Stimulated activated CD4-positive, alpha-beta T cell treated with anti-CD3 and anti-CD28 coated beads, TNF-alpha, amount 100 ng/mL, for 48 hours (primary cell): ENCODE measurements around the gene RBM25.
"Not testable (repeated sequence)": the region's sequence is repeated elsewhere in the genome, so short reads cannot be mapped to it uniquely, and the experiment has no call there.

Source experiments
- DNase-seq, 3 donors: peaks; one replicate each; pipeline ENCODE4 v3.0.0-alpha.2; 2020; ENCODE audit warnings: low read depth in 3 of 3

RBM25 gene

GRCh38 chr14:73058224-73058921 is at the start of gene RBM25:
Gene RBM25, plus strand, starts transcription at chr14:73058534. Its CDS starts 13,108 bp downstream, at chr14:73071642.
- peak; percentile 84 to 94 (median 88) for DNase-seq

- DNase-seq: not testable (repeated sequence)
Observed at GRCh38 chr14:73011189-73011588, 47.1 kb upstream of the RBM25 start.

GRCh38 chr14:73014105-73014504 is 44.2 kb upstream of the RBM25 start:
- DNase-seq: no peak

GRCh38 chr14:73015552-73015951 is 42.8 kb upstream of the RBM25 start:
- not testable (repeated sequence) for DNase-seq

GRCh38 chr14:73016011-73016410 is 42.3 kb upstream of the RBM25 start:
- not testable (repeated sequence) for DNase-seq

GRCh38 chr14:73022051-73022450 is 36.3 kb upstream of the RBM25 start:
- no peak for DNase-seq

- no peak for DNase-seq
Observed at GRCh38 chr14:73025544-73025943, 32.8 kb upstream of the RBM25 start.

- no peak for DNase-seq
Observed at GRCh38 chr14:73026243-73026844, 32.0 kb upstream of the RBM25 start.

GRCh38 chr14:73026845-73027542 is 31.3 kb upstream of the RBM25 start, which contains the start of gene ZFYVE1:
Gene ZFYVE1, minus strand, starts transcription at chr14:73027106. Its CDS starts 2,598 bp downstream, at chr14:73024508.
- DNase-seq: peak; percentile 85 to 91 (median 86)

GRCh38 chr14:73027546-73027945 is 30.8 kb upstream of the RBM25 start:
- no peak for DNase-seq

- DNase-seq: no peak
Observed at GRCh38 chr14:73027984-73028383, 30.4 kb upstream of the RBM25 start.

- DNase-seq: not testable (repeated sequence)
Observed at GRCh38 chr14:73036706-73037450, 21.5 kb upstream of the RBM25 start.

- DNase-seq: no peak
Observed at GRCh38 chr14:73047808-73048207, 10.5 kb upstream of the RBM25 start.

GRCh38 chr14:73049428-73049827 is 8.9 kb upstream of the RBM25 start:
- no peak for DNase-seq

GRCh38 chr14:73055251-73055650 is 3.1 kb upstream of the RBM25 start:
- DNase-seq: no peak

- no peak for DNase-seq
Observed at GRCh38 chr14:73057944-73058223, 450 bp upstream of the RBM25 start.

- peak in 1 of 3 donors; percentile 20 for DNase-seq
Observed at GRCh38 chr14:73058922-73059673, 764 bp downstream of the RBM25 start.

GRCh38 chr14:73069585-73069984 is 11.3 kb downstream of the RBM25 start:
- no peak for DNase-seq

- no peak for DNase-seq
Observed at GRCh38 chr14:73091044-73091443, 32.7 kb downstream of the RBM25 start.

- no peak for DNase-seq
Observed at GRCh38 chr14:73097421-73097820, 39.1 kb downstream of the RBM25 start.

- no peak for DNase-seq
Observed at GRCh38 chr14:73100334-73100733, 42.0 kb downstream of the RBM25 start.
